ACHN (cell line): ENCODE results near the gene WFDC1.
"Not testable (repeated sequence)": the region's sequence is repeated elsewhere in the genome, so short reads cannot be mapped to it uniquely, and the experiment has no call there.

Experiments
- DNase-seq: peaks from one replicate; pipeline ENCODE4 v3.0.0-alpha.2; 2015
- in situ Hi-C: cut with HindIII; loops from 2 replicates; pipeline ENCODE4 v1.10.0; 2017; ENCODE audit warnings: low sequenced_read_pairs, low pct_ligation_motif_present, low pct_unique_long_range_greater_than_20kb

WFDC1 gene

GRCh38 chr16:84319146-84319760 is 24.6 kb downstream of the WFDC1 start:
- in situ Hi-C loops, result no loop called here
- DNase-seq, result no peak

GRCh38 chr16:84320511-84320910 is 25.8 kb downstream of the WFDC1 start:
- no peak for DNase-seq
- in situ Hi-C loops, result no loop called here

DNA sequence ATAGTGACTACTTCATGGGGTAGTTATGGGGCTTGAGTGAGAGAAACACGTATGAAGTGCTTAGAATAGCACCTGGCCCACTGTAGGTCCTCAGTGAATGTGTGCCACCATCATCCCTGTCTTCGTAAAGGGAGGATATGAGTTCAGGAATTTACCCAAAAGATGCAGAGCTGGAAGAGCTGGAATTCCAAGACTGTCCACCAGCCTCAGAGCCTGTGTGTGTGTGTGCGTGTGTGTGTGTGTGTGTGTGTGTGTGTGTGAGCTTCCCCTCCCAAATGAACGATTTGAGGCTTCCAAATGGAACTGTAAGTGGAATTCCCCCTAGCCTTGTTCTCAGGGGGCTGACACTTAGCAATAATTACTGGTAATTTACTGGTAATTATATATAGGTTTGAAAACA is 27.3 kb downstream of the WFDC1 start:
- in situ Hi-C loops, result no loop called here
- DNase-seq, result no peak

DNA sequence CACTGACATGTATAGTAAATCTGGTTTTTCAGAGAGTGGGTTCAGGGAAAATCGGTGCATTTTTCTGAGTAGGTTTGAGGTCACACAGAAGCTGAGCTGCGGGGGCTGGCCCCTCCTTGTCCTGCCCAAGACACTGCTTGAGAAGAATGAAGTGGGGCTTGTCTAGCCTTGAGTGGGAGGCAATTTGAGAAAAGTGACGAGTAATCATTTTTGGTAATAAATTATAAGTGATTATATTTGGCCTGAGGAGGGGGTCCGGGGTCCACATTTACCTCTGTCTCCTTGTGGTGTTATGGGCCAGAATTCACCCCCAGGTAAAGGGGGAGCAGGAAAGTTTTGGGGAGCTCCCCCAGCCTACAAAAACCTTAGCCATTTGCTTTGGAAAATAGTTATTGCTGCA is 28.1 kb downstream of the WFDC1 start:
- no peak for DNase-seq
- in situ Hi-C loops, result no loop called here

DNA sequence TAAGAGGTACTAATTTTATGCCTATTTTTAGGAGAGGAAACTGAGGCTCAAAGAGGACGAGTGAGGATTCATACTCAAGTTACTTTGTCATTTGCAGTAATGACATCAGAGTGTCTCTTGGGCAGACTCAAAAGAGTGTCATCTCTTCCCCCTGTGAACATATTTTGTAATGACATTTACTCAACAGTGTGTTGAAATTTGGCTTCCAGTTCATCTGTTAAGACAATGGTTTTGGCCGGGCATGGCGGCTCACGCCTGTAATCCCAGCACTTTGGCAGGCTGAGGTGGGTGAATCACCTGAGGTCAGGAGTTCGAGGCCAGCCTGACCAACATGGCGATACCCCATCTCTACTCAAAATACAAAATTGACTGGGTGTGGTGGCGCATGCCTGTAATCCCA is 28.9 kb downstream of the WFDC1 start:
- no peak for DNase-seq

DNA sequence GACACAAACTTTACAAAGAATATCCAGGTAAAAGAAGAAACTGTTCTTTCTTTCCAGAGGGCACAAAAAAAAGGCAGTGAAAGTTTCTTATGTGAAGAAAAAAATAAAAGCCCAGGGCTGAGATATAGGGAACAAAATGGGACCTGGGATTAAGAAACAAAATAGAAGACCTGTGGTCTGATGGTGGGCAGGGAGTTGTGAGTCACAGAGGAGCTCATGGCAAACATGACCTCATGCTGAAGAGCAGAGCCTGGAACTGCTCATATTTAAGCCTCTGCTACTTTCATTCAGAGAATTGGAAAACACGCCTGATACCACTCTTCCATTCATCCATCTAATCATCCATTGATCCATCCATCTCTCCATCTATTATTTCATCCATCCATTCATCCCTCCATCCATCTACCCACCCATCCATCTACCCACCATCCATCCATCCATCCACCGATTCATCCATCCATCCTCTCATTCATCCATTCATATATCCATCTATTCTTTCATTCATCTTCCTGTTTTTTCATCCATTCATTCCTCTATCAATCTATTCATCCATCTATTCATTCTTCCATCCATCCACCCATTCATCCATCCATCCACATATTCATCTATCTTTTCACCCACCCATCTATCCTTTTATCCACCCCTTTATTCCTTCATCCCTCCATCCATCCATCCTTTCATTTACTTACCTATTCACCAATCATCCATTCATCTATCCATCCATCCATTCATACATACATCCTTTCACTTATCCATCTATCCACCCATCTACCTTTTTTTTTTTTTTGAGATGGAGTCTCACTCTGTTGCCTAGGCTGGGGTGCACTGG is 30.0 kb downstream of the WFDC1 start:
- no peak for DNase-seq
- in situ Hi-C loops, result no loop called here

More for the DNA sequence above, 28.9 kb downstream of the WFDC1 start:
- in situ Hi-C loops, result no loop called here

DNA sequence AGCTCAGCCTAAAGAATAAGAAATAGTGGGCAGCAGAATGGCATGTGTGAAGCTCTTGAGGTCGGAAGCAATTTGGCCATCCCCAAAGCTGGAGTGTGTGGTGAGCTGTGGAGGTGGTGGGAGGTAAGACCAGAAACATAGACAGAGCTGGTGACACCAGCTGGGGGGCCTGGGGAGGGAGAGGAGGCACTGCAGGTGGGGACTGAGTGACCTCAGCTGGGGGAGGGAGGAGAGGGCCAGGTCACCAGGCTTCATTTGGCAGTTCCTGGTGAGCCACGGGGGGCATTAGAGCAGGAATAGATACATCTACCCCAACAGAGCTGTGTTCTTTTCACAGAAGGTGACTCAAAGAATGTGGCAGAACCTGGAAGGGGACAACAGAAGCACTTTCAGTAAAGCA is 31.9 kb downstream of the WFDC1 start:
- in situ Hi-C loops, result no loop called here
- DNase-seq, result no peak

- in situ Hi-C loops, result no loop called here
- no peak for DNase-seq
Observed at GRCh38 chr16:84327926-84328505, 33.3 kb downstream of the WFDC1 start.

DNA sequence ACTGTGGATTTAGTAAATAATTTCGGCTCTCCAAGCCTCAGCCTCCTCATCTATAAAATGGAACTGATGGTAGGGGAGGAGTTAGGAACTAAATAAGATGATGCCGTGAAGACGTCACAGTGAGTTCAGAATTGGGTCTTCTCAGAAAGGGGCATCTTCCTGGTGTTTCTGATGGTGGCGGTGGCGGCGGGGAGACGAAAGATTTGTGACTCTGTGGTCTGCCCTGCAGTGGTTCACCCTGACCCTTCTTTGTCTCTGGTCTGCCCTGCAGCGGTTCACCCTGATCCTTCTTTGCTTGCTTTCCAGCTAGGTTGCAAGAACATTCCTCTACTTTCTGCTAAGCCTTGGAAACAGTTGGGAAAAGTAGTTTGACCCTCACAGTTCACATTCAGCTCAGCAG is 34.3 kb downstream of the WFDC1 start:
- in situ Hi-C loops, result no loop called here
- DNase-seq, result no peak

GRCh38 chr16:84329843-84330684 is 35.4 kb downstream of the WFDC1 start:
- in situ Hi-C loops, result no loop called here
- no peak for DNase-seq

DNA sequence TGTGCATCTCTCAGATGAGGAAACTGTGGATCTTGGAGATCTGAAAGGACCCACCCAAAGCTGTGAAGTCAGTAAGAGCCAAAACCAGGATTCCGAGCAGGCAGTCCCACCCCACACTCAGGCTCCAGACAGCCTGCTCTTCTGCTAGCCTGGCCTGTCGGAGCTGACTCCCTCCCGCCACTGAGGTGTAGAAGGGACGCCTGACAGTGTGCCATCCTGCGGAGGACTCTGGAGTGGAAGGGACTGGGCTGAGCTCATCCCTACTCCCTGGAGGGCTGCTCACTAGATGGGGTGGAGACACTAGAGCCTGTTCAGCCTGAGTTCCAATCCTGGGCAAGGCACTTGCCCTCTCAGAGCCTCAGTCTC is 36.0 kb downstream of the WFDC1 start:
- DNase-seq, result no peak
- in situ Hi-C loops, result no loop called here

DNA sequence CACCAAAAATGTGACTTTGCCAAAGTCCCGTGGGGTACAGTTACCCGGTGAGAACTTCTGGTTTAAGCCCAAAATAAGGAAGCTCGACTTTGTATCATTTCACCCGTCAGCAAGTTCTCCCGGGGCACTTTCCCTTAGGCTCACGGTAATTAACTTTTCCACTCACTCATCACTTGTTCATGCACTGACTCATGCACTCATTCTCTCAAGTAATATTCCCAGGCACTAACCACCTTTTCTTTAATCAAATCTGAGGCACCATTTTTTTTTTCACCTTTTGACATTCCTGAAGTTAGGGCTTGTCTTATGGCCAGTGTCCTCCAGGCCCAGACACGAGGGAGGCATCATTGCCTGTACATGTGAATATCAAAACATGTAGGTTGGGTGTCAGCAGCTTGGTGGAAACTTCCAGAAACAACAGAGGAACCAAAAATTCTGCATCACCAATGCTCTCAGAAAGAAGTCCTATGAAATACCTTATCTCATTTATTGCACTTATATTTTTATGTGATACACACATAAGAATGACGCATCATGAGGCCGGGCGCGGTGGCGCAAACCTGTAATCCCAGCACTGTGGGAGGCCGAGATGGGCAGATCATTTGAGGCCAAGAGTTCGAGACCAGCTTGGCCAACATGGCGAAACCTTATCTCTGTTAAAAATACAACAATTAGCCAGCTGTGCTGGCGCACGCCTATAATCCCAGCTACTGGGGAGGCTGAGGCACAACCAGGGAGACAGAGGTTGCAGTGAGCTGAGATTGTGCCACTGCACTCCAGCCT is 37.5 kb downstream of the WFDC1 start:
- DNase-seq, result no peak
- in situ Hi-C loops, result no loop called here

DNA sequence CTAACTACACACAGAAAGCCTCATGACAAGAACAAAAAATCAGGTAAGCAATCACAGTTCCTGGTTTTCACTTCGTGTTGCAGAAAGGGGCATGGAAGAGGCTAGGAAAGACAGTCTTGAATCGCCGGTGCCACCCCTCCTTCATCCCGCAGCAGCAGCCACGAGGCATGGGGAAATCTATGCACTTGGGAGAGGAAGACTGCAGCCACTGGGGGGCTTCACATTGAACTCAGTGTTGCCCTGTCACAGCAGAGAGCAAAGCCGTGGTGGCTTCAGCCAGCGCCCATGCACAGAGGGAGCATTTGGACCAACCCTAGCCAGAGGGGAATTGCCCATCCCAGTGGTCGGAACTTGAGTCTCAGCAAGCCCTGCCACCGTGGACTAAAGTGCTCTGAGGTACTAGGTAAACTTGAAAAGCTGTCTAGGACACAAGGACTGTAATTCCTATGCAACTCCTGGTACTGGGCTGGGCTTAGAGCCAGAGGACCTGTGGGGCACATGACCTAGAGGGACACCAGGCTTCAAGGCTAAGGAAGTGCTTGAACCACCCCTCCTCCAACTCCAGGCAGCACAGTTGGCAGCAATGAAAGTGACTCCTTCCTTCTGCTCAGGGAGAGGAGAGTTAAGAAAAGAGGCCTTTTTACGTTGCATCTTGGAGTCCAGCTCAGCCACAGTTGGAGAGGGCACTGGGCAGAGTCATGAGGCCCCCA is 38.5 kb downstream of the WFDC1 start:
- DNase-seq, result no peak
- in situ Hi-C loops, result no loop called here

DNA sequence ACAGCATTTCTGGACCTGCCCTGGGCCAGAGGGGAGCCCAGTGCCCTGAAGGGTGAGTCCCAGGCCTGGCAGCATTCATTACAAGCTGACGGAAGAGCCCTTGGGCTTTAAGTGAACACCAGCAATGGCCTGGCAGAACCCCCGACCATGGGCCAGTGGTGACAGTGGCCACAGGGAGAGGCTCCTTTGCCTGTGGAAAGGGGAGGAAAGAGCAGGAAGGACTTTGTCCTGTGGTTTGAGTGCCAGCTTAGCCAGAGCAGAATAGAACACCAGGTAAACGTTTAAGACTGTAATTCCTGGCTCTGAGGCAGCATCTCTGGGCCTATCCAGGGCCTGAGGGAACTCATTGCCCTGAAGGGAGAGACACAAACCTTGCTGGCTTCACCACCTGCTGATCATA is 39.4 kb downstream of the WFDC1 start:
- in situ Hi-C loops, result no loop called here
- DNase-seq, result no peak

- DNase-seq, result no peak
- in situ Hi-C loops, result no loop called here
Observed at GRCh38 chr16:84334482-84334881, 39.8 kb downstream of the WFDC1 start.

DNA sequence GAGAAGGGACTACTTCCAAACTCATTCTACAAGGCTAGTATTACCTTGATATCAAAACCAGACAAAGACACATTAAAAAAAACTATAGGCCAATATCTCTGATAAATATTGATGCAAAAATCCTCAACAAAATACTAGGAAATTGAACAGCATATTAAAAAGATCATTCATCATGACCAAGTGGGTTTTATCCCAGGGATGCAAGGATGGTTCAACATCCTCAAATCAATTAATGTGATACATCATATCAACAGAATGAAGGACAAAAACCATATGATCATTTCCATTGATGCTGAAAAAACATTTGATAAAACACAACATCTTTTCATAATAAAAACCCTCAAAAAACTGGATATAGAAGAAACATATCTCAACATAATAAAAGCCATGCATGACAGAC is 42.6 kb downstream of the WFDC1 start:
- DNase-seq, in situ Hi-C loops: not testable (repeated sequence)

- no peak for DNase-seq
- in situ Hi-C loops, result no loop called here
Observed at GRCh38 chr16:84339311-84339710, 44.6 kb downstream of the WFDC1 start.

- in situ Hi-C loops, result no loop called here
- no peak for DNase-seq
Observed at GRCh38 chr16:84339766-84340165, 45.1 kb downstream of the WFDC1 start.
